GM10248 (cell line): Measurements from ENCODE around the gene MMP21.

Source experiments
- CTCF ChIA-PET: fragments of 300-600 bp; sonication (Branson Sonifier 250); formaldehyde crosslinking; extraction: SDS; loops from one replicate; lab custom pipeline; 2021; ENCODE audit warnings: antibody characterized with exemption; lab: Yijun Ruan, JAX
- POLR2A ChIA-PET: fragments of 350-650 bp; sonication (Branson Sonifier 250); formaldehyde crosslinking; extraction: SDS; loops from one replicate; lab custom pipeline; 2020; ENCODE audit warnings: antibody characterized with exemption; lab: Yijun Ruan, JAX
- DNase-seq: peaks from one replicate; pipeline ENCODE4 v3.0.0; 2012; ENCODE audit errors: extremely low spot score
- CTCF ChIP-seq: IDR thresholded peaks from 2 replicates; pipeline ENCODE4 v1.5.1; 2012; ENCODE audit warnings: mild to moderate bottlenecking, low read depth; ENCODE audit errors: extremely low read depth, missing control alignments, control extremely low read depth

Gene MMP21

GRCh38 chr10:125777806-125778205, 2.2 kb upstream of the MMP21 start:
- POLR2A ChIA-PET = no interaction called here
- TF ChIP-seq CTCF = no peak
- no peak for DNase-seq
- CTCF ChIA-PET = no interaction called here

GRCh38 chr10:125774581-125775191, 935 bp downstream of the MMP21 start:
- ChIA-PET POLR2A (no interaction called here), CTCF (no interaction called here)
- no peak for TF ChIP-seq CTCF
- DNase-seq = no peak

DNA sequence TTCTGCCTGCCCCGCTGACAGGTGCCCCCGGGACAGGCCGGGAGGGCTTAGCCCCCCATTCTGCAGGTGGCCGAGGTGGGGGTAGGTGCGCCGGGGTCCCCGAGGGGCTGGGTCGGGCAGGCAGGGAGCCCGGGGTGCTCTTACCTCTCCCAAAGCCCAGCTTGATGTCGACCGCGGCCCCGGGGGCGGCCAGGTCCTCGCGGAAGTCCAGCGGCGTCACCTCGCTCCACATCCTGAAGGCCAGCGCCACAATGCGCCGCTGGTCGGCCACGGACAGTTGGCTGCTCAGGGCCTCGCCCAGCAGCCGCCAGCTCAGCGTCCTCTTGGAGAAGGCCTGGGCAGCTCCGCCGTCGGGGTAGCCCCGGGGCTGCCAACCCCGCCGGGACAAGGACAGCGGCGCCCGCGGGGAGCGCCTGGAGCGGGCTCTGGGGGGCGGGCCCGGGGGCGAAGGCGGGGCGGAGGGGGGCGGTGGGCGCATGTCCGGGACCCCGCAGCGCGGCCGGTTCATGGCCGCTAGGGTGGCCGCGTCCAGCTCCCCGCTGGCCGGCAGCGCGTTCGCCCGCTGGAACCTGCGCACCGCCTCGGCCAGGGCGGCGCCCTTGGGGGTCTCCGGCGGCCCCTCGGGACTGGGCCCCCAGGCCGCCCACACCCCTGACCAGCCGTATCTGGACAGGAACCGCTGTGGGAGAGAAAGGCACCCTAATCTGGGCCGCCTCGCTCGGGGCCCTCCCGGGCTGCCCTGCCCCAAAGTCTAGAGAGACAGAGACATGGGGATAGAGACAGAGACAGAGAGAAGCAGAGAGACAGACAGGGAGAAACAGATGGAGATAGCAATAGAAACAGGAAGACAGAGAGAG, 1.7 kb downstream of the MMP21 start:
- POLR2A ChIA-PET = no interaction called here
- CTCF ChIA-PET = no interaction called here
- no peak for DNase-seq

DNA sequence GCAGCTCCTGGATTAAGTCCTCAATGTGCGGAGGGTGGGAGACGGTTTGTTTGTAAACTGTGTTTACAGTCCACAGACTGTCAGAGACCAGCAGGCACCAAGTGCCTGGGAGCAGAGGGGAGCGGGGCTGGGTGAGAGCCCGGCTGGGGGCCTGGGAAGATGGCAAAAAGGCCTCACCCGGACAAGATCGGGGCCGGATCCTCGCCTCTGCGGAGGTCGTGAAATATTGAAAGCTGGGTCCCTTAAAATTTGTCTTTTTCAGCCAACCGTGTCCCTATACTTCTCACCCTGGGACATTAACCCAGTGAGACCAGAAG, 2.8 kb downstream of the MMP21 start:
- POLR2A ChIA-PET = no interaction called here
- no peak for TF ChIP-seq CTCF
- CTCF ChIA-PET = no interaction called here
- DNase-seq = no peak

More for the DNA sequence above, 1.7 kb downstream of the MMP21 start:
- no peak for TF ChIP-seq CTCF

- CTCF ChIA-PET = no interaction called here
- no peak for TF ChIP-seq CTCF
- DNase-seq = no peak
- POLR2A ChIA-PET = no interaction called here
Measured at GRCh38 chr10:125772112-125772863, 3.3 kb downstream of the MMP21 start.

GRCh38 chr10:125770844-125771243, 4.8 kb downstream of the MMP21 start:
- ChIA-PET POLR2A (no interaction called here), CTCF (interaction anchor here (0.9 kb wide), 1 partner anchor 11 kb away, joined by 3 read pairs; no protein-coding TSS in a partner anchor)
- TF ChIP-seq CTCF = no peak
- no peak for DNase-seq
